ENCODE results near the gene FAM72B.
"Not testable (repeated sequence)": the region's sequence is repeated elsewhere in the genome, so short reads cannot be mapped to it uniquely, and the experiment has no call there.

DNA sequence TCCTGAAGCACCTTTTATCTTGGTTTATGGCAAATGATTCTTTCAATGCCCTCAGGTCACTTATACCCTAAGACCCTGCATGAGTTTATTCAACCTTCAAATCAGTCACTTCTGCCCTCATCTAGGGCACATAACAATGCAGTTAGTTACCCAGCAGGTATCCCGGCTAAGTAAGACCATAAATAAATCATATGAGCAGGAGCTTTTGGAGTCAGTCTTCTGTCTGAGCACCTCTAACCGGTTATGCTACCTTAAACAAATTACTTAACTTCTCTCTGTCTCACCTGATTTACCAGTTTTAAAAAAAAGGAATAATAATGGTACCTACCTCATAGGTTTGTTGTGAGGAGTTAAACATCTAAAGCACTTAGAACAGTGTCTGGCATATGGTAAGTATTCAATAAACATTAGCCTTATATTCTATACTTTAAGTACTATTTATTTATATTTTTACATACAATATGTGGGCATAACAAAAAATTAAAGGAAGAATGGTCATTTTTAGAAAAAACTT is 16.9 kb downstream of the FAM72B start:
- TF ChIP-seq, protein P1, sequence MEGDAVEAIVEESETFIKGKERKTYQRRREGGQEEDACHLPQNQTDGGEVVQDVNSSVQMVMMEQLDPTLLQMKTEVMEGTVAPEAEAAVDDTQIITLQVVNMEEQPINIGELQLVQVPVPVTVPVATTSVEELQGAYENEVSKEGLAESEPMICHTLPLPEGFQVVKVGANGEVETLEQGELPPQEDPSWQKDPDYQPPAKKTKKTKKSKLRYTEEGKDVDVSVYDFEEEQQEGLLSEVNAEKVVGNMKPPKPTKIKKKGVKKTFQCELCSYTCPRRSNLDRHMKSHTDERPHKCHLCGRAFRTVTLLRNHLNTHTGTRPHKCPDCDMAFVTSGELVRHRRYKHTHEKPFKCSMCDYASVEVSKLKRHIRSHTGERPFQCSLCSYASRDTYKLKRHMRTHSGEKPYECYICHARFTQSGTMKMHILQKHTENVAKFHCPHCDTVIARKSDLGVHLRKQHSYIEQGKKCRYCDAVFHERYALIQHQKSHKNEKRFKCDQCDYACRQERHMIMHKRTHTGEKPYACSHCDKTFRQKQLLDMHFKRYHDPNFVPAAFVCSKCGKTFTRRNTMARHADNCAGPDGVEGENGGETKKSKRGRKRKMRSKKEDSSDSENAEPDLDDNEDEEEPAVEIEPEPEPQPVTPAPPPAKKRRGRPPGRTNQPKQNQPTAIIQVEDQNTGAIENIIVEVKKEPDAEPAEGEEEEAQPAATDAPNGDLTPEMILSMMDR (IDR thresholded peaks at IDR 0.05) = not testable (repeated sequence)
- not testable (repeated sequence) for TF ChIP-seq POLR2A, POLR2AphosphoS5, EP300 (IDR thresholded peaks at IDR 0.05)
